Esophagus muscularis mucosa (tissue), 4 donors: ENCODE results near the gene MID1. TPM values are rescaled to one million over a fixed set of nuclear protein-coding genes. Genes with fewer than 3 reads are reported as not detected.

ENCODE experiments used
- DNase-seq: peaks from one replicate; pipeline ENCODE4 v3.0.0-alpha.2; 2017; ENCODE audit errors: extremely low spot score
- H3K27ac ChIP-seq, 4 donors: fragments of 200-600 bp; sonication (generic); replicated peaks in 1 of 4; 1 replicate in 3 of 4; 2 replicates in 1 of 4; pipeline ENCODE4 v1.5.1; 2016 to 2019; ENCODE audit warnings: mild to moderate bottlenecking in 1 of 4
- H3K27me3 ChIP-seq, 4 donors: fragments of 200-600 bp; sonication (generic); one replicate each; pipeline versions ENCODE4 v1.5.1 to v1.6.0; 2016 to 2019
- H3K36me3 ChIP-seq, 4 donors: fragments of 200-600 bp; sonication (generic); one replicate each; pipeline ENCODE4 v1.5.1; 2016 to 2019
- H3K4me1 ChIP-seq, 4 donors: fragments of 200-600 bp; sonication (generic); one replicate each; pipeline ENCODE4 v1.5.1; 2016 to 2019
- H3K4me3 ChIP-seq, 4 donors: fragments of 200-600 bp; sonication (generic); 1 replicate in 2 of 4; 2 replicates in 2 of 4; pipeline ENCODE4 v1.5.1; 2016 to 2019; ENCODE audit warnings: mild to moderate bottlenecking in 4 of 4, moderate library complexity in 1 of 4
- H3K9me3 ChIP-seq, 4 donors: fragments of 200-600 bp; sonication (generic); 1 replicate in 3 of 4; 2 replicates in 1 of 4; pipeline ENCODE4 v1.5.1; 2016 to 2019
- CTCF ChIP-seq, 3 experiments: fragments of 200-600 bp in 2 of 3; fragments of 450-650 bp in 1 of 3; sonication (generic) in 2 of 3; IDR thresholded peaks; one replicate each; pipeline ENCODE4 v1.5.1; 2017 to 2019; ENCODE audit warnings: antibody characterized with exemption in 3 of 3, mild to moderate bottlenecking in 2 of 3, moderate library complexity in 1 of 3
- EP300 ChIP-seq: sonication (generic); formaldehyde crosslinking; IDR thresholded peaks from one replicate; pipeline ENCODE4 v1.6.1; 2017; ENCODE audit warnings: antibody characterized with exemption
- POLR2A ChIP-seq: fragments of 450-650 bp; IDR thresholded peaks from one replicate; pipeline ENCODE4 v1.6.1; 2017; ENCODE audit warnings: antibody characterized with exemption, moderate library complexity, mild to moderate bottlenecking, low read depth
- POLR2AphosphoS5 ChIP-seq, 2 donors: sonication (generic); formaldehyde crosslinking; IDR thresholded peaks; one replicate each; pipeline ENCODE4 v1.6.1; 2017; ENCODE audit warnings: antibody characterized with exemption in 2 of 2
- WGBS: methylation state at CpG from one replicate; pipeline ENCODE4 v1.1.5; 2018; 5-methylcytosine and 5-hydroxymethylcytosine counted together
- intact Hi-C: fragments of 100-400 bp; cut with DNase I; formaldehyde crosslinking; loops from one replicate; pipeline ENCODE4 v1.15.1; 2023
- total RNA-seq, 4 donors: library from RNA; depleted of rRNA; stranded (reverse); fragments of >200 nt; gene quantifications; one replicate each; pipeline versions ENCODE4 v1.1.0 to v1.2.1, GENCODE V29; 2016

MID1 gene
- total RNA-seq, 4 donors from 2014 or later: 11.2 to 22.0 (median 16.2) TPM

- Histone ChIP-seq H3K4me3 (no peak overlapping the region), H3K27me3 (no peaks in the 10 kb centered on the region), H3K36me3 (no peaks in the 10 kb centered on the region), H3K4me1 (peaks cover 0 to 27% (median 19%) of the 10 kb centered on the region in 4 donors), H3K27ac (no peak overlapping the region), H3K9me3 (no peaks in the 10 kb centered on the region)
- no peak for DNase-seq
- intact Hi-C loops: loop anchor here (10.0 kb wide), 1 partner anchor 93 kb away; no protein-coding TSS in a partner anchor
- TF ChIP-seq POLR2AphosphoS5 (IDR thresholded peaks at IDR 0.05) (no peak), POLR2A (no peak), EP300 (no peak), CTCF (IDR thresholded peaks at IDR 0.05) (no peak)
- 79% methylated on average over 7 of the region's 7 CpGs for WGBS
These were observed 11.2 kb upstream of the MID1 start for GRCh38 chrX:10631416-10632145.

- H3K4me1 ChIP-seq: peaks cover 0 to 21% (median 17%) of the 10 kb centered on the region in 4 donors
- TF ChIP-seq EP300 (no peak), POLR2A (no peak), CTCF (IDR thresholded peaks at IDR 0.05) (no peak), POLR2AphosphoS5 (IDR thresholded peaks at IDR 0.05) (no peak)
- DNase-seq: no peak
- no peaks in the 10 kb centered on the region for H3K9me3 ChIP-seq
- H3K36me3 ChIP-seq: no peaks in the 10 kb centered on the region
- no peak overlapping the region for H3K4me3 ChIP-seq
- H3K27ac ChIP-seq: no peak overlapping the region
- no peaks in the 10 kb centered on the region for H3K27me3 ChIP-seq
- intact Hi-C loops: loop anchor here (10.0 kb wide), 1 partner anchor 94 kb away; no protein-coding TSS in a partner anchor
- WGBS: 44% methylated on average over 4 of the region's 4 CpGs
These were observed 9.9 kb upstream of the MID1 start for GRCh38 chrX:10630320-10630719.

GRCh38 chrX:10629905-10630304 is 9.5 kb upstream of the MID1 start:
- Histone ChIP-seq H3K4me1 (peaks cover 0 to 17% (median 15%) of the 10 kb centered on the region in 4 donors), H3K4me3 (no peak overlapping the region), H3K9me3 (no peaks in the 10 kb centered on the region), H3K27ac (no peak overlapping the region), H3K36me3 (no peaks in the 10 kb centered on the region), H3K27me3 (no peaks in the 10 kb centered on the region)
- intact Hi-C loops: loop anchor here (10.0 kb wide), 1 partner anchor 95 kb away; no protein-coding TSS in a partner anchor
- TF ChIP-seq POLR2A (no peak), EP300 (no peak), CTCF (IDR thresholded peaks at IDR 0.05) (no peak), POLR2AphosphoS5 (IDR thresholded peaks at IDR 0.05) (no peak)
- WGBS: 92% methylated on average over 3 of the region's 3 CpGs
- no peak for DNase-seq

GRCh38 chrX:10628906-10629305 is 8.5 kb upstream of the MID1 start:
- no peak for DNase-seq
- H3K27ac ChIP-seq: no peak overlapping the region
- H3K4me1 ChIP-seq: peaks cover 0 to 7% (median 6%) of the 10 kb centered on the region in 4 donors
- H3K27me3 ChIP-seq: no peaks in the 10 kb centered on the region
- H3K36me3 ChIP-seq: no peaks in the 10 kb centered on the region
- no peak for TF ChIP-seq POLR2AphosphoS5 (IDR thresholded peaks at IDR 0.05)
- TF ChIP-seq EP300: no peak
- no peak for TF ChIP-seq POLR2A
- TF ChIP-seq CTCF (IDR thresholded peaks at IDR 0.05): no peak
- 84% methylated on average over 3 of the region's 3 CpGs for WGBS
- H3K4me3 ChIP-seq: no peak overlapping the region
- intact Hi-C loops: no loop called here
- H3K9me3 ChIP-seq: no peaks in the 10 kb centered on the region
